GM12878 (cell line): ENCODE measurements around the gene SLC22A12. TPM values are rescaled to one million over a fixed set of nuclear protein-coding genes. Genes with fewer than 3 reads are reported as not detected.

Experiments used
- BCL11A ChIP-seq: IDR thresholded peaks from 2 replicates; pipeline ENCODE4 v1.6.1; 2011; ENCODE audit warnings: low read depth, low read length
- BCL3 ChIP-seq: IDR thresholded peaks from 2 replicates; pipeline ENCODE4 v1.6.1; 2011; ENCODE audit warnings: borderline replicate concordance, low read depth, mild to moderate bottlenecking, moderate library complexity, low read length; ENCODE audit not compliant: insufficient read depth, poor library complexity, severe bottlenecking
- JUND ChIP-seq: IDR thresholded peaks from 2 replicates; pipeline ENCODE4 v1.6.1; 2012; ENCODE audit warnings: low read depth, mild to moderate bottlenecking, low read length, improper control_type of control experiment, moderate library complexity
- KDM1A ChIP-seq: fragments of 200-600 bp; sonication (generic); IDR thresholded peaks from 2 replicates; pipeline ENCODE4 v1.6.1; 2016; ENCODE audit warnings: borderline replicate concordance
- MTA2 ChIP-seq: fragments of 450-650 bp; IDR thresholded peaks from 2 replicates; pipeline ENCODE4 v1.6.1; 2016; ENCODE audit warnings: low read depth, mild to moderate bottlenecking, moderate library complexity
- NRF1 ChIP-seq: conservative IDR thresholded peaks from 2 replicates; pipeline ENCODE4 v1.6.1; 2011; ENCODE audit warnings: mild to moderate bottlenecking, low read depth, low read length, improper control_type of control experiment
- POLR2AphosphoS5 ChIP-seq: IDR thresholded peaks from 2 replicates; pipeline ENCODE4 v1.6.1; 2011; ENCODE audit warnings: mild to moderate bottlenecking, low read length, inconsistent platforms
- SMAD1 ChIP-seq: fragments of 450-650 bp; IDR thresholded peaks from 2 replicates; pipeline ENCODE4 v1.6.1; 2018; ENCODE audit warnings: mild to moderate bottlenecking, low read depth; ENCODE audit not compliant: partially characterized antibody
- TAF1 ChIP-seq: IDR thresholded peaks from 2 replicates; pipeline ENCODE4 v1.6.1; 2011; ENCODE audit warnings: mild to moderate bottlenecking, low read depth, low read length, borderline replicate concordance
- USF2 ChIP-seq: IDR thresholded peaks from 2 replicates; pipeline ENCODE4 v1.6.1; 2011; ENCODE audit warnings: low read depth, low read length, improper control_type of control experiment, borderline replicate concordance
- polyA plus RNA-seq, 11 experiments: library from polyadenylated mRNA; depleted of rRNA in 4 of 11; unstranded in 6 of 11; stranded (reverse) in 5 of 11; fragments of >200 nt; fragmentation: Nextera tagmentation in 4 of 11; fragmentation: Illumina TruSeq in 1 of 11; extraction: Ambion mirVana in 4 of 11; extraction: Trizol in 1 of 11; gene quantifications; 1 replicate in 1 of 11; 2 replicates in 10 of 11; pipeline versions ENCODE4 v1.2.1 to v1.2.3, GENCODE V29; 2011 to 2016; ENCODE audit warnings: inconsistent platforms in 2 of 11, missing spikeins in 2 of 11, low read depth in 1 of 11
- total RNA-seq, 4 experiments: library from RNA; depleted of rRNA in 3 of 4; stranded (reverse); fragments of >200 nt in 3 of 4; fragmentation: Illumina TruSeq in 1 of 4; extraction: Trizol in 1 of 4; gene quantifications; 2 replicates each; pipeline versions ENCODE4 v1.2.1 to v1.2.3, GENCODE V29; 2013 to 2021

Gene SLC22A12
- total and polyA plus RNA-seq, 10 of the 15 experiments (the other 5 are each of a cell fraction or from before 2014, with no cell fraction given): not detected

- TF ChIP-seq BCL3 (no peak), KDM1A (no peak), MTA2 (no peak), JUND (no peak), TAF1 (no peak), SMAD1 (no peak), NRF1 (no peak), BCL11A (no peak), USF2 (no peak), POLR2AphosphoS5 (no peak)
These were observed 10.8 kb downstream of the SLC22A12 start (continued) for GRCh38 chr11:64601605-64602465.
